GM12872 (cell line): Measurements from ENCODE around the gene PCDHGA9.

Source experiments
- TF ChIP-seq, protein P1 (sequence below): IDR thresholded peaks from 3 replicates; pipeline ENCODE4 v1.5.1; 2011; ENCODE audit warnings: low read depth, mild to moderate bottlenecking, low read length, moderate library complexity; ENCODE audit not compliant: insufficient read depth

PCDHGA9 gene

DNA sequence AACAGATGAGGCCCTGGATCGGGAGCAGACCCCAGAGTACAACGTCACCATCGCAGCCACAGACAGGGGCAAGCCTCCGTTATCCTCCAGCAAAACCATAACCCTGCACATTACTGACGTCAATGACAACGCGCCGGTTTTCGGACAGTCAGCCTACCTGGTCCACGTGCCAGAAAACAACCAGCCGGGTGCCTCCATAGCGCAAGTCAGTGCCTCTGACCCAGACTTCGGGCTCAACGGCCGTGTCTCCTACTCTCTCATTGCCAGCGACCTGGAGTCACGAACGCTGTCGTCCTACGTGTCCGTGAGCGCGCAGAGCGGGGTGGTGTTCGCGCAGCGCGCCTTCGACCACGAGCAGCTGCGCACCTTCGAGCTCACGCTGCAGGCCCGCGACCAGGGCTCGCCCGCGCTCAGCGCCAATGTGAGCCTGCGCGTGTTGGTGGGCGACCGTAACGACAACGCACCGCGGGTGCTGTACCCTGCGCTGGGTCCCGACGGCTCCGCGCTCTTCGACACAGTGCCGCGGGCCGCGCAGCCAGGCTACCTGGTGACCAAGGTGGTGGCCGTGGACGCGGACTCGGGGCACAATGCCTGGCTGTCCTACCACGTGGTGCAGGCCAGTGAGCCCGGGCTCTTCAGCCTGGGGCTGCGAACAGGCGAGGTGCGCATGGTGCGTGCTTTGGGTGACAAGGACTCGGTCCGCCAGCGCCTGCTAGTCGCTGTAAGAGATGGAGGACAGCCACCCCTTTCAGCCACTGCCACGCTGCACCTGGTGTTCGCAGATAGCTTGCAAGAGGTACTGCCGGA lies 16.7 kb downstream of the PCDHGA9 start:
- TF ChIP-seq, protein P1, sequence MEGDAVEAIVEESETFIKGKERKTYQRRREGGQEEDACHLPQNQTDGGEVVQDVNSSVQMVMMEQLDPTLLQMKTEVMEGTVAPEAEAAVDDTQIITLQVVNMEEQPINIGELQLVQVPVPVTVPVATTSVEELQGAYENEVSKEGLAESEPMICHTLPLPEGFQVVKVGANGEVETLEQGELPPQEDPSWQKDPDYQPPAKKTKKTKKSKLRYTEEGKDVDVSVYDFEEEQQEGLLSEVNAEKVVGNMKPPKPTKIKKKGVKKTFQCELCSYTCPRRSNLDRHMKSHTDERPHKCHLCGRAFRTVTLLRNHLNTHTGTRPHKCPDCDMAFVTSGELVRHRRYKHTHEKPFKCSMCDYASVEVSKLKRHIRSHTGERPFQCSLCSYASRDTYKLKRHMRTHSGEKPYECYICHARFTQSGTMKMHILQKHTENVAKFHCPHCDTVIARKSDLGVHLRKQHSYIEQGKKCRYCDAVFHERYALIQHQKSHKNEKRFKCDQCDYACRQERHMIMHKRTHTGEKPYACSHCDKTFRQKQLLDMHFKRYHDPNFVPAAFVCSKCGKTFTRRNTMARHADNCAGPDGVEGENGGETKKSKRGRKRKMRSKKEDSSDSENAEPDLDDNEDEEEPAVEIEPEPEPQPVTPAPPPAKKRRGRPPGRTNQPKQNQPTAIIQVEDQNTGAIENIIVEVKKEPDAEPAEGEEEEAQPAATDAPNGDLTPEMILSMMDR, result no peak

DNA sequence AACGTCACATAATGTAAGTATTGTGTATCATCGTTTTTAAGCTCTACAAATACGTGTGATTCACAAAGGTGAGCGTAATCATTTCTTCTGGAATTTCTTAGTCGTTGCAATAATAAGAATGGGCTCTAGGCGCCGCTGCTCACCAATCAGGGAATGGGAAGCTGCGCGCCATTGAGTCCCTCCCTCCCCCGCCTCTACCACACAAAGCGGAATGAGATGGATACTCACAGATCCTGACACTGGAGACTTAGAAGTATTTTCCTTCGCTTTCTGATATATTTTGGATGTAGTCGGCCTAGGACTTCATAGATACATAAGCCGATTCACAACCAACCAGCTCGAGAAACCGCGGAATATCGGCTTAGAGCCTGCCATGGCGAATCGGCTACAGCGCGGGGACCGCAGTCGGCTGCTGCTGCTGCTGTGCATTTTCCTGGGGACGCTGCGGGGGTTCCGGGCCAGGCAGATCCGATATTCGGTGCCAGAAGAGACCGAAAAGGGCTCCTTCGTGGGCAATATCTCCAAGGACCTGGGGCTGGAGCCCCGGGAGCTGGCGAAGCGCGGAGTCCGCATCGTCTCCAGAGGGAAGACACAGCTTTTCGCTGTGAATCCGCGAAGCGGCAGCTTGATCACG lies 18.4 kb downstream of the PCDHGA9 start, which contains the start of gene PCDHGA11:
PCDHGA11 (plus strand) TSS at position 197 of the 634 bp plus-strand sequence; CDS start at position 374, 177 bp downstream.
- TF ChIP-seq, protein P1, result peak; percentile 78

GRCh38 chr5:141421489-141421855 lies 18.9 kb downstream of the PCDHGA9 start:
- TF ChIP-seq, protein P1, result no peak

- TF ChIP-seq, protein P1, result no peak
These were observed 20.2 kb downstream of the PCDHGA9 start for GRCh38 chr5:141422742-141423291.

DNA sequence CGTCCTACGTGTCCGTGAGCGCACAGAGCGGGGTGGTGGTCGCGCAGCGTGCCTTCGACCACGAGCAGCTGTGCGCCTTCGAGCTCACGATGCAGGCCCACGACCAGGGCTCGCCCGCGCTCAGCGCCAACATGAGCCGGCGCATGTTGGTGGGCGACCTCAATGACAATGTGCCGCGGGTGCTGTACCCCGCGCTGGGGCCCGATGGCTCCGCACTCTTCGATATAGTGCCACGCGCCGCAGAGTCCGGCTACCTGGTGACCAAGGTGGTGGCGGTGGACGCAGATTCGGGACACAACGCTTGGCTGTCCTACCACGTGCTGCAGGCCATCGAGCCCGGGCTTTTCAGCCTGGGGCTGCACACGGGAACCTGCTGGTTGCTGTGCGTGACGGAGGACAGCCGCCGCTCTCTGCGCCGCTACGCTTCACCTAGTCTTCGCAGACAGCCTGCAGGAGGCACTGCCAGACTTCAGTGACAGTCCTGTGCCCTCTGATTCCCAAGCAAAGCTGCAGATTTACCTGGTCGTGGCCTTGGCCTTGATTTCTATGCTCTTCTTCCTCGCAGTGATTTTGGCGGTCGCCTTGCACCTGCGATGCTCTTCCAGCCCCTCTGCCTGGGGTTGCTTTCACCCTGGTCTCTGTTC lies 25.3 kb downstream of the PCDHGA9 start:
- TF ChIP-seq, protein P1, result no peak

DNA sequence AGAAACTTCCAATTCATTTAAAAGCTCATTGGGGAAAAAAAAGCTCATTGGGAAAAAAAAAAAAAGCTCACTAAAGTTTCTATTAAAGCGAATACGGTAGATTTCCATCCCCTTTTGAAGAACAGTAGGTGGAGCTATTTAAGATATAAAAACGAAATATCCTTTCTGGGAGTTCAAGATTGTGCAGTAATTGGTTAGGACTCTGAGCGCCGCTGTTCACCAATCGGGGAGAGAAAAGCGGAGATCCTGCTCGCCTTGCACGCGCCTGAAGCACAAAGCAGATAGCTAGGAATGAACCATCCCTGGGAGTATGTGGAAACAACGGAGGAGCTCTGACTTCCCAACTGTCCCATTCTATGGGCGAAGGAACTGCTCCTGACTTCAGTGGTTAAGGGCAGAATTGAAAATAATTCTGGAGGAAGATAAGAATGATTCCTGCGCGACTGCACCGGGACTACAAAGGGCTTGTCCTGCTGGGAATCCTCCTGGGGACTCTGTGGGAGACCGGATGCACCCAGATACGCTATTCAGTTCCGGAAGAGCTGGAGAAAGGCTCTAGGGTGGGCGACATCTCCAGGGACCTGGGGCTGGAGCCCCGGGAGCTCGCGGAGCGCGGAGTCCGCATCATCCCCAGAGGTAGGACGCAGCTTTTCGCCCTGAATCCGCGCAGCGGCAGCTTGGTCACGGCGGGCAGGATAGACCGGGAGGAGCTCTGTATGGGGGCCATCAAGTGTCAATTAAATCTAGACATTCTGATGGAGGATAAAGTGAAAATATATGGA lies 27.9 kb downstream of the PCDHGA9 start, which contains the start of gene PCDHGA12:
PCDHGA12 (plus strand) TSS at position 176 of the 782 bp plus-strand sequence; CDS start at position 429, 253 bp downstream.
- TF ChIP-seq, protein P1, result peak; percentile 75
